WTC11 (cell line): Measurements from ENCODE around the gene MCF2L2. TPM values are rescaled to one million over a fixed set of nuclear protein-coding genes. Genes with fewer than 3 reads are reported as not detected.

Source experiments
- ATAC-seq: fragments of 200-7000 bp; cut with Tn5 transposase; 2 replicates; pipeline ENCODE4 v1.10.0; 2021; ENCODE audit warnings: mild to moderate bottlenecking, moderate library complexity
- CTCF ChIA-PET: fragments of 300-600 bp; sonication (Branson Sonifier 250); formaldehyde crosslinking; loops from one replicate; lab custom pipeline; 2021; ENCODE audit warnings: antibody characterized with exemption; lab: Charles Lee
- POLR2A ChIA-PET: fragments of 350-600 bp; sonication (Branson Sonifier 250); formaldehyde crosslinking; loops from one replicate; lab custom pipeline; 2021; ENCODE audit warnings: antibody characterized with exemption; lab: Charles Lee
- DNase-seq: peaks from one replicate; pipeline ENCODE4 v3.0.0; 2021; ENCODE audit warnings: low spot score
- H3K27ac Mint-ChIP-seq: 2 replicates; pipeline ENCODE4 v1.8.0; 2021; ENCODE audit warnings: mixed read lengths
- H3K27me3 Mint-ChIP-seq: 2 replicates; pipeline ENCODE4 v1.8.0; 2021; ENCODE audit warnings: low read depth, mild to moderate bottlenecking, moderate library complexity, mixed read lengths
- H3K36me3 Mint-ChIP-seq: 2 replicates; pipeline ENCODE4 v1.8.0; 2021; ENCODE audit warnings: mixed read lengths
- H3K4me1 Mint-ChIP-seq: 2 replicates; pipeline ENCODE4 v1.8.0; 2022; ENCODE audit warnings: mixed read lengths
- H3K4me3 Mint-ChIP-seq: 2 replicates; pipeline ENCODE4 v1.8.0; 2021; ENCODE audit warnings: mild to moderate bottlenecking, moderate library complexity, mixed read lengths
- H3K9me3 Mint-ChIP-seq: 2 replicates; pipeline ENCODE4 v1.8.0; 2021; ENCODE audit warnings: mixed read lengths
- ATF2 ChIP-seq: sonication (generic); formaldehyde crosslinking; IDR thresholded peaks from 2 replicates; pipeline ENCODE4 v1.8.1; 2022; ENCODE audit warnings: low read depth, missing genetic modification reagents, borderline replicate concordance
- ATF6 ChIP-seq: sonication (generic); formaldehyde crosslinking; IDR thresholded peaks from 2 replicates; pipeline ENCODE4 v1.8.1; 2023; ENCODE audit warnings: mild to moderate bottlenecking, missing genetic modification reagents
- CDX4 ChIP-seq: fragments of 250-450 bp; sonication (Bioruptor Pico); IDR thresholded peaks from 2 replicates; pipeline ENCODE4 v1.9.0; 2021; ENCODE audit warnings: moderate library complexity, mild to moderate bottlenecking, inconsistent platforms, borderline replicate concordance
- CREM ChIP-seq: sonication (generic); formaldehyde crosslinking; IDR thresholded peaks from 2 replicates; pipeline ENCODE4 v1.8.1; 2022; ENCODE audit warnings: mild to moderate bottlenecking, missing genetic modification reagents, moderate library complexity
- ERG ChIP-seq: fragments of 250-450 bp; sonication (Bioruptor Pico); IDR thresholded peaks from 2 replicates; pipeline ENCODE4 v1.8.0; 2021; ENCODE audit warnings: mild to moderate bottlenecking
- GTF2I ChIP-seq: fragments of 250-450 bp; sonication (Bioruptor Pico); conservative IDR thresholded peaks from 2 replicates; pipeline ENCODE4 v1.4.0; 2021; ENCODE audit warnings: mild to moderate bottlenecking
- IRF1 ChIP-seq: sonication (generic); formaldehyde crosslinking; IDR thresholded peaks from 2 replicates; pipeline ENCODE4 v1.8.0; 2023; ENCODE audit warnings: missing genetic modification reagents
- IRF2 ChIP-seq: sonication (generic); formaldehyde crosslinking; IDR thresholded peaks from 2 replicates; pipeline ENCODE4 v1.8.0; 2022; ENCODE audit warnings: low read depth, missing genetic modification reagents, borderline replicate concordance
- NR1H2 ChIP-seq: sonication (generic); formaldehyde crosslinking; IDR thresholded peaks from 2 replicates; pipeline ENCODE4 v1.9.0; 2021; ENCODE audit warnings: mild to moderate bottlenecking, moderate library complexity, missing genetic modification reagents
- OVOL2 ChIP-seq: fragments of 250-450 bp; sonication (Bioruptor Pico); IDR thresholded peaks from 2 replicates; pipeline ENCODE4 v1.9.0; 2021; ENCODE audit warnings: mild to moderate bottlenecking, borderline replicate concordance
- TCF7 ChIP-seq: sonication (generic); formaldehyde crosslinking; IDR thresholded peaks from 2 replicates; pipeline ENCODE4 v1.8.0; 2022; ENCODE audit warnings: mild to moderate bottlenecking, low read depth, missing genetic modification reagents, moderate library complexity
- ZMAT4 ChIP-seq: fragments of 250-450 bp; sonication (Bioruptor Pico); IDR thresholded peaks from 2 replicates; pipeline ENCODE4 v1.9.0; 2021; ENCODE audit warnings: mild to moderate bottlenecking
- ZSCAN18 ChIP-seq: fragments of 250-450 bp; sonication (Bioruptor Pico); IDR thresholded peaks from 2 replicates; pipeline ENCODE4 v2.1.2; 2022; ENCODE audit warnings: mild to moderate bottlenecking, moderate library complexity
- total RNA-seq: library from RNA; stranded (reverse); gene quantifications from 3 replicates; pipeline ENCODE4 v1.2.3, GENCODE V29; 2021

The MCF2L2 gene
- total RNA-seq, 1 experiment from 2014 or later = 7.5 TPM

- no peaks in the 10 kb centered on the region for H3K36me3 Mint-ChIP-seq
- H3K27ac Mint-ChIP-seq = no peak overlapping the region
- ATAC-seq = no peak
- H3K4me1 Mint-ChIP-seq = no peaks in the 10 kb centered on the region; the same call in 1 of the 2 replicates
- TF ChIP-seq OVOL2 (CRISPR knock-in tag) (no peak), GTF2I (no peak), IRF2 (CRISPR knock-in tag) (no peak), ZMAT4 (no peak)
- TF ChIP-seq, all 79 proteins: peak for 0
- Mint-ChIP-seq H3K27me3 (no peaks in the 10 kb centered on the region), H3K4me3 (no peak overlapping the region), H3K9me3 (peaks cover 4% of the 10 kb centered on the region; the same call in 1 of the 2 replicates)
- no peak for DNase-seq
- POLR2A ChIA-PET = no interaction called here
- CTCF ChIA-PET = no interaction called here
These were observed 238.8 kb downstream of the MCF2L2 start for GRCh38 chr3:183189641-183190040.

GRCh38 chr3:183188895-183189462 lies 239.4 kb downstream of the MCF2L2 start:
- peak; percentile 77 for DNase-seq
- no peak overlapping the region for H3K27ac Mint-ChIP-seq
- H3K27me3 Mint-ChIP-seq = no peaks in the 10 kb centered on the region

More at GRCh38 chr3:183188895-183189462, 239.4 kb downstream of the MCF2L2 start:
- Mint-ChIP-seq H3K36me3 (no peaks in the 10 kb centered on the region), H3K4me1 (no peaks in the 10 kb centered on the region; the same call in 1 of the 2 replicates), H3K4me3 (no peak overlapping the region)
- TF ChIP-seq CDX4 (CRISPR knock-in tag) (no peak), ATF6 (CRISPR knock-in tag) (no peak), ATF2 (CRISPR knock-in tag) (no peak), ERG (CRISPR knock-in tag) (no peak), CREM (CRISPR knock-in tag) (no peak), NR1H2 (no peak), ZSCAN18 (CRISPR knock-in tag) (no peak), IRF1 (CRISPR knock-in tag) (no peak), IRF2 (CRISPR knock-in tag) (no peak), TCF7 (CRISPR knock-in tag) (no peak)
- TF ChIP-seq, all 79 proteins: peak for 0
- peaks cover 4% of the 10 kb centered on the region; the same call in 1 of the 2 replicates for H3K9me3 Mint-ChIP-seq
- ChIA-PET CTCF (interaction anchor here (0.5 to 5.5 kb wide), 16 partner anchors 10 to 481 kb away, joined by 3 to 115 read pairs (median 3); partner anchors contain the start of genes LAMP3 and MCF2L2), POLR2A (interaction anchor here (0.6 kb wide), 1 partner anchor 554 kb away, joined by 3 read pairs; no protein-coding TSS in a partner anchor)
- ATAC-seq = peak; percentile 93
